ENCODE results near the gene AKAP8.
"Not testable (repeated sequence)": the region's sequence is repeated elsewhere in the genome, so short reads cannot be mapped to it uniquely, and the experiment has no call there.

Gene AKAP8

DNA sequence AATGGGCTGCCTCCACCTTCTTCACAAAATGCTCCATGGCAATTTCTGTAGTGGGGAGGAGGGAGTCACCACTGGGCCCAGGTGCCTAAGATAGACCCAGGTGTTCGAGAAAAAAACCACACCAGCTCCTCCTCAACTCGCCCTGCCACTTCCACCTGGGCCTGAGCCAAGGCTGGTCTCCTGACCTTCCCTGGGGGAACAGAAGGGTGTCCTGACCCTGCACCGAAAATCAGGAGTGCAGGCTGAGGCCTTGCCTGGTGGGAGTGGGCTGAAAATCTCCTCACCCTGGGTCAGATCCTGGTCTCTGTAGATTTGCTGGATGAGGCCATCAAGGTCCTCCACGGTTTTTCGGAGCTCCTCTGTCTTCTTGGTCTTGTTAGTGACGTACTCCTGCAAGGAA is 17.6 kb upstream of the AKAP8 start:
- no peak overlapping the region for H3K14ac ChIP-seq (ENCODE audit: low read length in 2 of 2)
- H3K36me3 ChIP-seq (ENCODE audit: control insufficient read depth in 1 of 2, insufficient read depth in 2 of 2, low read depth in 1 of 2, low read length in 2 of 2): peaks cover 74% of the 10 kb centered on the region in 2 experiments
- no peak overlapping the region for H2BK5ac ChIP-seq (ENCODE audit: low read depth, low read length, poor library complexity, severe bottlenecking)
- no peak overlapping the region for H3K4ac ChIP-seq (ENCODE audit: low read depth in 1 of 2, low read length in 2 of 2)
- H4K91ac ChIP-seq (ENCODE audit: low read length): no peak overlapping the region
- no peak overlapping the region for H2BK12ac ChIP-seq (ENCODE audit: low read length in 2 of 2)
- H2BK15ac ChIP-seq (ENCODE audit: low read depth, poor library complexity, severe bottlenecking): no peak overlapping the region
- no peak overlapping the region for H2AK5ac ChIP-seq (ENCODE audit: low read length, severe bottlenecking)
- H3K27me3 ChIP-seq (ENCODE audit: control insufficient read depth in 1 of 2, insufficient read depth in 1 of 2, low read length in 2 of 2): no peaks in the 10 kb centered on the region
- no peak overlapping the region for H2AFZ ChIP-seq (ENCODE audit: low read depth, low read length)
- no peak overlapping the region for H3K9ac ChIP-seq (ENCODE audit: low read length)
- H3K9me3 ChIP-seq (ENCODE audit: control insufficient read depth, low read length): no peaks in the 10 kb centered on the region
- no peak overlapping the region for H4K8ac ChIP-seq (ENCODE audit: low read length)
- H3K27ac ChIP-seq (ENCODE audit: low read length, poor library complexity, severe bottlenecking): no peak overlapping the region
- peaks cover 40% of the 10 kb centered on the region for H3K79me1 ChIP-seq (replicated peaks; ENCODE audit: low read length, poor library complexity, severe bottlenecking)
- no peak overlapping the region for H3K4me2 ChIP-seq (ENCODE audit: low read length, poor library complexity, severe bottlenecking)
- 99% methylated on average over 6 of the region's 6 CpGs for WGBS
- H3K4me1 ChIP-seq (ENCODE audit: control insufficient read depth, insufficient read depth, low read depth, low read length): peaks cover 3% of the 10 kb centered on the region
- H3K23ac ChIP-seq (ENCODE audit: low read length in 2 of 2): no peak overlapping the region
- H2BK120ac ChIP-seq (ENCODE audit: low read depth, low read length): no peak overlapping the region
- no peak for DNase-seq
- H3K4me3 ChIP-seq (ENCODE audit: insufficient read depth in 1 of 2, low read depth in 1 of 2, low read length in 2 of 2): no peak overlapping the region
- H3K18ac ChIP-seq (ENCODE audit: low read depth in 1 of 2, low read length in 2 of 2): no peak overlapping the region

DNA sequence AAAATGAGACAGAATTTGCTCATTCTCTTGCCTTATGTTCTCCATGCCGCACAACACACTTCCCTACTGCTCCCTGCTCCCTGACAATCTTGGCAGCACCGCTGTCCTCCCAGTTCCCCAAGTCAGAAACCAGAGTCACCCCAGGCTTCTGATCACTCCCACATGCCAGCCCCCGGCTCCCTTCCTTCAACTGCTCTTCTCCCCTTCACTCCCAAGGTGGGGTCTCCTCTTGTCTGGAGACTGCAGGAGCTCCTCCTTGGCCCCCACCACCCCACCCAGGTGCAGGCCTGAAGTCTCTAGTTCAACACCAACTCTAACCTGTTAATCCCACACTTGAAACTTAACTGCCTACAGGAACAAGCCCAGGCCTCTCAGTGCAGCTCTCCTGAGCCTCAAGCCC is 16.8 kb upstream of the AKAP8 start:
- no peaks in the 10 kb centered on the region for H3K27me3 ChIP-seq (ENCODE audit: control insufficient read depth in 1 of 2, insufficient read depth in 1 of 2, low read length in 2 of 2)
- peaks cover 3% of the 10 kb centered on the region for H3K4me1 ChIP-seq (ENCODE audit: control insufficient read depth, insufficient read depth, low read depth, low read length)
- no peak overlapping the region for H3K27ac ChIP-seq (ENCODE audit: low read length, poor library complexity, severe bottlenecking)
- H3K4ac ChIP-seq (ENCODE audit: low read depth in 1 of 2, low read length in 2 of 2): no peak overlapping the region
- no peak overlapping the region for H3K23ac ChIP-seq (ENCODE audit: low read length in 2 of 2)
- H3K9me3 ChIP-seq (ENCODE audit: control insufficient read depth, low read length): no peaks in the 10 kb centered on the region
- H2AFZ ChIP-seq (ENCODE audit: low read depth, low read length): no peak overlapping the region
- WGBS: 100% methylated on average over 3 of the region's 3 CpGs
- peaks cover 74 to 78% of the 10 kb centered on the region in 2 experiments for H3K36me3 ChIP-seq (ENCODE audit: control insufficient read depth in 1 of 2, insufficient read depth in 2 of 2, low read depth in 1 of 2, low read length in 2 of 2)
- H4K91ac ChIP-seq (ENCODE audit: low read length): no peak overlapping the region
- no peak overlapping the region for H3K4me3 ChIP-seq (ENCODE audit: insufficient read depth in 1 of 2, low read depth in 1 of 2, low read length in 2 of 2)
- no peak overlapping the region for H3K9ac ChIP-seq (ENCODE audit: low read length)
- peaks cover 44% of the 10 kb centered on the region for H3K79me1 ChIP-seq (replicated peaks; ENCODE audit: low read length, poor library complexity, severe bottlenecking)
- H3K4me2 ChIP-seq (ENCODE audit: low read length, poor library complexity, severe bottlenecking): no peak overlapping the region
- no peak overlapping the region for H2BK5ac ChIP-seq (ENCODE audit: low read depth, low read length, poor library complexity, severe bottlenecking)
- no peak overlapping the region for H3K18ac ChIP-seq (ENCODE audit: low read depth in 1 of 2, low read length in 2 of 2)
- no peak overlapping the region for H2BK15ac ChIP-seq (ENCODE audit: low read depth, poor library complexity, severe bottlenecking)
- H3K14ac ChIP-seq (ENCODE audit: low read length in 2 of 2): no peak overlapping the region
- no peak overlapping the region for H2AK5ac ChIP-seq (ENCODE audit: low read length, severe bottlenecking)
- H2BK12ac ChIP-seq (ENCODE audit: low read length in 2 of 2): no peak overlapping the region
- H4K8ac ChIP-seq (ENCODE audit: low read length): no peak overlapping the region
- no peak overlapping the region for H2BK120ac ChIP-seq (ENCODE audit: low read depth, low read length)
- no peak for DNase-seq

DNA sequence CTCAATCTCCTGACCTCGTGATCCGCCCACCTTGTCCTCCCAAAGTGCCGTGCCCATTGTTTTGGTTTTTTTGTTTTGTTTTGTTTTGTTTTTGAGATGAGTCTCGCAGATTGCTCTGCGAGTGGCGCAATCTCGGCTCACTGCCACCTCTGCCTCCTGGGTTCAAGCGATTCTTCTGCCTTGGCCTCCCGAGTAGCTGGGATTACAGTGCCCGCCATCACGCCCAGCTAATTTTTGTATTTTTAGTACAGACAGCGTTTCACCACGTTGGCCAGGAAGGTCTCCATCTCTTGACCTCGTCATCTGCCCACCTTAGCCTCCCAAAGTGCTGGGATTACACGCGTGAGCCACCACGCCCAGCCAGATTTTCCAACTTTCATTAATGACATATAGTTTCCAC is 15.7 kb upstream of the AKAP8 start:
- over 99% methylated on average over 17 of the region's 17 CpGs for WGBS
- H3K4me2 ChIP-seq (ENCODE audit: low read length, poor library complexity, severe bottlenecking); H3K23ac ChIP-seq (ENCODE audit: low read length in 2 of 2): not testable (repeated sequence)

DNA sequence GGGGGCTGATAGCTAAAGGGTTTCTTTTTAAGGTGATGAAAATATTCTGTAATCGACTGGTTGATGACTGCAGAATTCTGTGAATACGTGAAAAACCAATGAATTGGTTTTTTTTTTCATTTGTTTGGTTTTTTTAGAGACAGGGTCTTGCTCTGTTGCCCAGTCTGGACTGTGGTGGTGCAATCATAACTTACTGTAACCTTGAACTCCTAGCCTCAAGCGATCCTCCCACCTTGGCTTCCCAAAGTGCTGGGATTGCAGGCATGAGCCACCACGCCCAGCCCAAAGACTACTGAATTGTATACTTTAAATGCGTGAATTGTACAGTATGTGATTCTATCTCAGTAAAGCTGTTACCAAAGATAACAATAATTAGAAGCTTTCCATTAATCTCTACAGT is 14.8 kb upstream of the AKAP8 start:
- Histone ChIP-seq H2BK12ac (ENCODE audit: low read length in 2 of 2) (no peak overlapping the region), H3K18ac (ENCODE audit: low read depth in 1 of 2, low read length in 2 of 2) (no peak overlapping the region), H3K14ac (ENCODE audit: low read length in 2 of 2) (no peak overlapping the region), H3K4me2 (ENCODE audit: low read length, poor library complexity, severe bottlenecking) (no peak overlapping the region), H4K91ac (ENCODE audit: low read length) (no peak overlapping the region), H3K4ac (ENCODE audit: low read depth in 1 of 2, low read length in 2 of 2) (no peak overlapping the region), H3K27ac (ENCODE audit: low read length, poor library complexity, severe bottlenecking) (no peak overlapping the region), H2AFZ (ENCODE audit: low read depth, low read length) (no peak overlapping the region), H3K9me3 (ENCODE audit: control insufficient read depth, low read length) (no peaks in the 10 kb centered on the region), H4K8ac (ENCODE audit: low read length) (no peak overlapping the region), H3K36me3 (ENCODE audit: control insufficient read depth in 1 of 2, insufficient read depth in 2 of 2, low read depth in 1 of 2, low read length in 2 of 2) (peaks cover 59 to 70% of the 10 kb centered on the region in 2 experiments), H3K23ac (ENCODE audit: low read length in 2 of 2) (no peak overlapping the region), H2BK120ac (ENCODE audit: low read depth, low read length) (no peak overlapping the region), H2BK5ac (ENCODE audit: low read depth, low read length, poor library complexity, severe bottlenecking) (no peak overlapping the region), H3K9ac (ENCODE audit: low read length) (no peak overlapping the region), H3K27me3 (ENCODE audit: control insufficient read depth in 1 of 2, insufficient read depth in 1 of 2, low read length in 2 of 2) (no peaks in the 10 kb centered on the region), H2BK15ac (ENCODE audit: low read depth, poor library complexity, severe bottlenecking) (no peak overlapping the region), H3K79me1 (replicated peaks; ENCODE audit: low read length, poor library complexity, severe bottlenecking) (peaks cover 37% of the 10 kb centered on the region), H3K4me1 (ENCODE audit: control insufficient read depth, insufficient read depth, low read depth, low read length) (peaks cover 3% of the 10 kb centered on the region), H3K4me3 (ENCODE audit: insufficient read depth in 1 of 2, low read depth in 1 of 2, low read length in 2 of 2) (no peak overlapping the region), H2AK5ac (ENCODE audit: low read length, severe bottlenecking) (no peak overlapping the region)
- 100% methylated on average over 2 of the region's 5 CpGs for WGBS
- no peak for DNase-seq

More for the DNA sequence above, 15.7 kb upstream of the AKAP8 start:
- H3K27me3 ChIP-seq (ENCODE audit: control insufficient read depth in 1 of 2, insufficient read depth in 1 of 2, low read length in 2 of 2); H3K27ac ChIP-seq (ENCODE audit: low read length, poor library complexity, severe bottlenecking); DNase-seq; H3K4me3 ChIP-seq (ENCODE audit: insufficient read depth in 1 of 2, low read depth in 1 of 2, low read length in 2 of 2); H3K18ac ChIP-seq (ENCODE audit: low read depth in 1 of 2, low read length in 2 of 2); H2BK120ac ChIP-seq (ENCODE audit: low read depth, low read length); H2AK5ac ChIP-seq (ENCODE audit: low read length, severe bottlenecking); H4K91ac ChIP-seq (ENCODE audit: low read length); H4K8ac ChIP-seq (ENCODE audit: low read length); H2AFZ ChIP-seq (ENCODE audit: low read depth, low read length); H3K14ac ChIP-seq (ENCODE audit: low read length in 2 of 2); H3K4ac ChIP-seq (ENCODE audit: low read depth in 1 of 2, low read length in 2 of 2); H3K9me3 ChIP-seq (ENCODE audit: control insufficient read depth, low read length); H3K9ac ChIP-seq (ENCODE audit: low read length); H3K4me1 ChIP-seq (ENCODE audit: control insufficient read depth, insufficient read depth, low read depth, low read length); H2BK15ac ChIP-seq (ENCODE audit: low read depth, poor library complexity, severe bottlenecking); H2BK12ac ChIP-seq (ENCODE audit: low read length in 2 of 2); H2BK5ac ChIP-seq (ENCODE audit: low read depth, low read length, poor library complexity, severe bottlenecking): not testable (repeated sequence)
- H3K36me3 ChIP-seq (ENCODE audit: control insufficient read depth in 1 of 2, insufficient read depth in 2 of 2, low read depth in 1 of 2, low read length in 2 of 2): peaks cover 63 to 71% of the 10 kb centered on the region in 2 experiments
- H3K79me1 ChIP-seq (replicated peaks; ENCODE audit: low read length, poor library complexity, severe bottlenecking): peaks cover 42% of the 10 kb centered on the region
